GM21529 (cell line): ENCODE results near the gene CRYL1.
A peak's percentile ranks its signal among the peaks of the same experiment; 100 is the strongest.

Experiments used
- ATAC-seq: cut with Tn5 transposase; IDR thresholded peaks from one replicate; pipeline ENCODE4 v1.9.1; 2021; ENCODE audit not compliant: unreplicated experiment

The CRYL1 gene

DNA sequence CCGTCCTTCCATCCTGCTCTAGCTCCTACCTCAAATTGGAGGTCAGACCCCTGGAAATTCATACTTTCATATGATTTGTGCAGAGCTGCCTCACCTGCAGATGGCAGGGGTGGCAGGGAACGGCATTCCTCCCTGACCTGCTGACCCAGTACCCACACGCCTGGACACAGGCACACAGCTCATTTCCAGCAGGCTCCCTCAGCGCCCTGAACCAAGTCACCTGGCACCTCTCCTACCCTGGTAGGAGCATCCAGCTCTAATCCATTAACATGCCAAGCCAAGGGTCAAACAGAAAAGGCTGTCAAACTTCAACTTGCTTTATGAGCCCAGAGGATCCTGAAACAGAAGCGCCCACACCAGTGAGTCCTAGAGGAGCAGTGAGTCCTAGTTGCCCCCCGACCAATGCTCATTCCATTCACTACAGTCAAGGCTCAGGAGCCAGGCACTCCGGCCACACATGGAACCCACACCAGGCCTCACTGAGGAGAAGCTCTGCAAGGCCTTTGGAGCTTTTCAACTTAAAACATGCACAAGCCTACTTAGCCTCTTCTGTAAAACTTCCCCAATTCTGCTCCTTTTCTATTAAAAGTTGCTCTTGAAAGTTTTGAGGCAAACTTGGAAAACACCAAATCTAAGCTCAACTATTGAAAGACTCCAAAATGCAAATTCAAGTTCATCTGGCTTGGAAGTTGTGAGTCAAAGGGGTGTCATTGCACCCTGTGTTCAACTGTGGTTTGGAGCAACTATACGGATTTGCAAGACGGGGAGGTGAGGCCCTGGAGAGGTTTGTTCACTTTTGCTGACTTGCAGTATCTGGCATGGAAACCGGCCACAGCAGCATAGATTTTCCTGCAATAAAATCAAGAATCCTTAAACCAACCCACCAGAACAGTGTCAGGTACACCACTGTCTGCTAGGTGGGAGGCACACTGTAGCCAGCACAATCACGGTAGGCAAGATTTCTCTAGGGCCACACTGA, 96.7 kb downstream of the CRYL1 start:
- ATAC-seq: no peak

DNA sequence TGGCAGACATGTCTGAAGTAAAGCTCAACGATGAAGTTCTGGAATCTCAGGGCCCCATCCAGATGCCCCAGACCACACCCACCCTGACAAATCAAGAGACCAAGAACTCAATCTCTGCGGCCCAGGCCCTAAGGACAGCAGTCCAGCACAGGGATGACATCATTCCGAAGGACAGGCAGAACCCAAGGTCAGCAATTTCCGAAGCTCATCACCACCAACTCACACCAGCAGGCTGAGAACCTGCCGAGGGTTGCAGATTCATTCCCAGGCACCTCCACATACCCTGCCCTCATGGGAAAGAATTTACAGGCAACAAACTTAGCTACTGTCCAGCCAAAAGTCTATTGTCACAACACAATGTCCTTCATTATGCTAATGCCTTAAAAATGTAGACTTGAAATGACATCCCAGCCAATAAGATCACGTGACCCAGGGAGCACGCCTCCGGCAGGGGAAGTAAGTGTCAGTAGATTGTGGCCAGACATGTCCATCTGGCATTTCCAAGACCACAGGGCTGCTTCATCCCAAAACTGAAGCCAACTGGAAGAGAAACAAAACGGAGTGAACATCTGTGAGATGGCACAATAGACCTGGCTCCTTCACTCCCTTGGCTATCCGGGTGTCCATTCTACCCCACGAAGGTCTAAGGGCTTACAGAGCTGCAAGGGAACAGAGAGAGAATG, 98.8 kb downstream of the CRYL1 start:
- no peak for ATAC-seq

GRCh38 chr13:20425819-20426219, 99.8 kb downstream of the CRYL1 start:
- peak; percentile 85 for ATAC-seq

- no peak for ATAC-seq
Observed at GRCh38 chr13:20424949-20425348, 100.7 kb downstream of the CRYL1 start.

- ATAC-seq: no peak
Observed at GRCh38 chr13:20424559-20424852, 101.2 kb downstream of the CRYL1 start.

DNA sequence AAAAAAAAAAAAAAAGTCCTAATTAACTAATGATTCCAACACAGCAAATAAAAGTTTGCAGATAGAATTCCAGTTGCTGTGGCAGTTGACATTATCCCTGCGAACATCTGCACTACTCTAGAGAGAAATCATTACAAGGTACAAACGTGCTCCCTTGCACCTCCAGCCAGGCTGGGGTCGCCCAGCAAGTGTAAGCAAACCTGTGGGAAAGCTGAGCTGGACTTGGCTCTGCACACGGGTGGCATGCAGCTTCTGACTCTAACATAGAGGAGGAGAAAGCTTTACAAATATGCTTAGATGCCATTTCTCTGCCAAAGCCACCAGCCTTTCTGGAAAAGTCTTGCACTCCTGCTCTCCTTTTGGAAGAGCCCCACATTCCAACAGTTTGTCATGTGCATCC, 103.3 kb downstream of the CRYL1 start:
- ATAC-seq: no peak

- no peak for ATAC-seq
Observed at GRCh38 chr13:20420938-20421337, 104.7 kb downstream of the CRYL1 start.

DNA sequence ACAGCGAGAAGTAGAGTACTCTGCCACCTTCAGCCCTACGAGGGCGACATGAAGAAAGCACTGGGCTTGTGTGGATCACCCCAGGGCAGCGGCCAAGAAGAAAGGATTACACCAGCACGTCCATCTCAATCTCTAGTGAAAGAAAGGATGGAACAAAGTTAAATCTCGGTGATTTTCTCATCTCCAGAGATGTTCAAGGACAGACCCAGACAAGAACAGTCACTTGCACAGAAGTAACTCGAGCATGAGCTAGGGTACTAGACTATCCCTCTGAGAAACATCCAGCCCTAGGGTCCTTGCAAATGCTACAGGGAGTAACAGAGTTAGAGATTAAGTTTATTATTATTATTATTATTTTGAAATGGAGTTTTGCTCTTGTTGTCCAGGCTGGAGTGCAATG, 106.7 kb downstream of the CRYL1 start:
- ATAC-seq: no peak

DNA sequence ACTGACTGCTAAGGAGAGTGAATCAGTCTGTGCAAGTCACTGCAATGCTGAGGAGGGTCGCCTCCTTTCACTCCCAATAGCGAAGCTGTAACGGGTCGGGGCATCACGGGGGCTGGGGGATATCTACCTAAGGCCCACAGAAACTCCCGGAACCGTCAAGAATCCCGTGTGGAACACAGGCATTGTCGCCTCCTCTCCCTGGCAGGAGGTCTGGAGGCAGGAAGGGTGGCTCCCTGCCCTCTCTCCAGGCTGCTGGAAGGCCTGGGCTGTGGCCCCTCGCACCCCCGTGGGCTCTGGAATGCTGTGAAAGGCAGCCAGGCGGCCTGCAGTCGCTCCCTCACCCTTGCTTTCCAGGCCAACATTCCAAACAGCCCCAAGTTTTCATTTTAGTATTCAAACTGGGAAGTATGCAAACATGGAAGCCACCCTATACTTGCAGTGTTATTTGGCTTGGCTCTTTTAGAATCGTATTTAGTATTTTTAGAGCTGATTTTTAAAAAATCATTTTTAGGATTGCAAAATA, 109.4 kb downstream of the CRYL1 start:
- ATAC-seq: no peak

- no peak for ATAC-seq
Observed at GRCh38 chr13:20415694-20416107, 110.0 kb downstream of the CRYL1 start.

- no peak for ATAC-seq
Observed at GRCh38 chr13:20415306-20415679, 110.4 kb downstream of the CRYL1 start.

- no peak for ATAC-seq
Observed at GRCh38 chr13:20414546-20415305, 110.9 kb downstream of the CRYL1 start.

DNA sequence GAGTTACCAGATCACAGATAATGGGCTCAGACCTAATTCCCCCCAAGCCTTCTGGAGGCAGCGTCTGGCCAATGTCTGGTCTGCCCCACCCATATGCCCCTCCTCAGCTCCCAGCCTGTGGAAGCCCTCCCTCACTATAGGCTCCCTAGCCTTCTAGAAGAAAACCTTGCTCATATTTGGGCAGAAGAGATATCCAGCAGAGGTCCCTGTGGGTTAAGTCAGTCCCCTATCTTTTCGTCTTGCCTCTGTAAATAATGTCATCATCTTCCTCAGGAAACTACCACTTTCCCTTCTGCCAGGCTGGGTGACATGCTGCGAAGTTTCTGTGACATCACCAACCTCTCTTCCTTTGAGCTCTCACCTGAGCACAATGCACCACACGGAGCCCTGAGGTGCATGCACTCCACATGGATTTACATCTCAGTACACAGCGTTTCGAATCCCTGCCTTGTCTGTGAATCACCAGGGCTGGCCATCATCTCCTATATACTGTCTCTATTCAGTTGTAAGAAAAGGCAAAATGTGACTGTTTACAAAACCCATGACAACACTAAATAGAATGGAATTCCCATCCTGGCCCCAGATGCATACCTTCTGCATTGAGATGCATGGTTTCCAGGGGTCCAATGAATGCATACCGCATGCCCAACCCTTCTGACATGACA, 112.8 kb downstream of the CRYL1 start:
- ATAC-seq: no peak

- peak; percentile 97 for ATAC-seq
Observed at GRCh38 chr13:20411638-20412342, 113.9 kb downstream of the CRYL1 start.

- ATAC-seq: no peak
Observed at GRCh38 chr13:20410726-20411125, 114.9 kb downstream of the CRYL1 start.

GRCh38 chr13:20408181-20408580, 117.5 kb downstream of the CRYL1 start:
- no peak for ATAC-seq

- no peak for ATAC-seq
Observed at GRCh38 chr13:20407759-20408158, 117.9 kb downstream of the CRYL1 start.

- no peak for ATAC-seq
Observed at GRCh38 chr13:20405691-20406090, 120.0 kb downstream of the CRYL1 start.

DNA sequence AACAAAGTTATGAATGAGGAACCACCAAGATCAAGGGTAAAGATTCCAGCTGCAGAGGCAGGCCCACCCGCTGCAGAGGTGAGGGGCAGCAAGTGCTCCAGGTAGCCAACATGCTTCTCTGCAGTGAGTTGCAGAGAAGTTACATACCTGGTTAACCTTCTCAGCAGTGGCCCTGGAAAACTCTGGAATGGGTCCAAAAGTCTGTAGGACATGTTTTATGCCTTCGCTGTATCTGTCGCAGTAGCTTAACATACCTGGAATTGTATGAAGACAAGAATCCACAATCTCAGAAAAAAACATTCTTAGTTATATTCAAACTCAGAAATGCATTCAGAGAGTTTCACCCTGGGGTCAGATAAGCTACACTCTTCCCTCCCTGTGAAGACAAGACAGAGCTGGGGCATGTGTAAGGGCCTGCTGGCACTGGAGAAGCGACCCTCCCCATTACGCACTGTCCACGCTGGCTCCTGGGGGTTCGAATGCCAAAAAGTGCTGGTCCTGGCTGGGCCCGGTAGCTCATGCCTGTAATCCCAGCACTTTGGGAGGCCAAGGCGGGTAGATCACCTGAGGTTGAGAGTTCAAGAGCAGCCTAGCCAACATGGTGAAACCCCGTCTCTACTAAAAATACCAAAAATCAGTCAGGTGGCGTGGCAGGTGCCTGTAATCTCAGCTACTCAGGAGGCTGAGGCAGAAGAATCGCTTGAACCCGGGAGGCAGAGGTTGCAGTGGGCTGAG, 121.0 kb downstream of the CRYL1 start:
- no peak for ATAC-seq

DNA sequence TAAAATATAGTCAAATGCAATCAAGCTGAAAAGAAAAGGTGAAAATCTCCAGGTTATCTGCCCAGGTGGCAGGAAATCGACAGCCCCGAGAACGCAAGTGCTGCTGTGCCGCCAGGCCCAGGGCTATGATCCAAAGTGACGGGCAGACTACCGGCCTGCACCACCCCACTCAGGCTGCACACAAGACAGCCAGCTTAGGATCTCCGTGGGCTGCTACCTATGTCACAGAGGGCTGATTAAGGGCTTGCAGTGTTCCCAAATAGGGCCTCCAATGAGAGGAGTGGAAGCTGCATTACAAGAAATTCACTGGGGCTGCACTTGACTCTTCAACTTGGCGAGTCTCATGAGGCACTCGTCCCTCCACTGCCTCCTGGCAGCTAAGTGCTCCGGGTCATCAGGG, 121.8 kb downstream of the CRYL1 start:
- ATAC-seq: no peak
